Vagina (tissue), 2 donors: ENCODE data around the gene PPP2R5E.

Source experiments
- POLR2A ChIP-seq, 2 donors: fragments of 450-650 bp; IDR thresholded peaks; one replicate each; pipeline ENCODE4 v1.6.1; 2017; ENCODE audit warnings: antibody characterized with exemption in 2 of 2, mild to moderate bottlenecking in 2 of 2, moderate library complexity in 2 of 2
- TF ChIP-seq, protein P1 (sequence below), 3 experiments: fragments of 450-650 bp in 2 of 3; fragments of 200-600 bp in 1 of 3; sonication (generic) in 1 of 3; IDR thresholded peaks; one replicate each; pipeline ENCODE4 v1.5.1; 2017 to 2019; ENCODE audit warnings: antibody characterized with exemption in 3 of 3, mild to moderate bottlenecking in 2 of 3, moderate library complexity in 2 of 3

DNA sequence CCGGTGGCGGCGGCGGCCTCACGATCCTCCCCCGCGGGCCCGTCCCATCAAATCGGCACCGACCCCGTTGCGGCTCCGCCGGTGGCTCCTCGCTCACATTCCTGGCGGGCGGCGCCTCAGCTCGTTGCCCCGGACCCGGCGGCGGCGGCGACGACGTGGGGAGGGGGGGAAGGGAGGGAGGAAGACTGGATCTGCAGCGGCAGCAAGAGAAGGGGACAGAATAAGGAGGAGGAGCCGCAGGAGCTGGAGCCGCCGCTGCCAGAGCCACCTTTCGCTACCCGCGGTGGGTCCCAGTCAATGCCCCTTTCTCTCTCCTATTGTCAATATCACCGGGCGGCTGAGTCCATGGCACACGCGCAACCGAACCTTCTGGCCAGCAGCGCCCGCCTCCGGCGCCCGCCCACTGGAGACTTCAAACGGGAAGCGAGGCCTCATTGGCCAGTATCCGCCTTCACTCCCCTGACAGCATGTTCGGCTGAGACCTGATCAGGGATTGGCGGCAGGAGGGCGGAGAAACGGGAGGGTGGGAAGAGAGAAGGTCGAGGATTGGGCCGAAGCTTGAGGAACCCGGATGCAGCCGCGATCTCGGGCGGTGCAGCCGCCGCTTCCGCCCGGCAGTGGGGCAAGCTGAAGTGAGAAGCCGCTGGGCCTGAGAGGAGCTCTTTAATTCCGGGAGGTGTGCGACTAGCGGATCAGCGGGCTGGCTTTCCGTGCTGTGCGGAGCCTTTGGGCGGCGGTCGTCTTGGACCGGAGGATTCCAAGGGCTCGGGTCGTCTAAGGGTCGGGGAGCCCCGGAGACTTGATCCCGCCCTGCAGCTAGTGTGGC, at the start of gene PPP2R5E:
- TF ChIP-seq, protein P1, sequence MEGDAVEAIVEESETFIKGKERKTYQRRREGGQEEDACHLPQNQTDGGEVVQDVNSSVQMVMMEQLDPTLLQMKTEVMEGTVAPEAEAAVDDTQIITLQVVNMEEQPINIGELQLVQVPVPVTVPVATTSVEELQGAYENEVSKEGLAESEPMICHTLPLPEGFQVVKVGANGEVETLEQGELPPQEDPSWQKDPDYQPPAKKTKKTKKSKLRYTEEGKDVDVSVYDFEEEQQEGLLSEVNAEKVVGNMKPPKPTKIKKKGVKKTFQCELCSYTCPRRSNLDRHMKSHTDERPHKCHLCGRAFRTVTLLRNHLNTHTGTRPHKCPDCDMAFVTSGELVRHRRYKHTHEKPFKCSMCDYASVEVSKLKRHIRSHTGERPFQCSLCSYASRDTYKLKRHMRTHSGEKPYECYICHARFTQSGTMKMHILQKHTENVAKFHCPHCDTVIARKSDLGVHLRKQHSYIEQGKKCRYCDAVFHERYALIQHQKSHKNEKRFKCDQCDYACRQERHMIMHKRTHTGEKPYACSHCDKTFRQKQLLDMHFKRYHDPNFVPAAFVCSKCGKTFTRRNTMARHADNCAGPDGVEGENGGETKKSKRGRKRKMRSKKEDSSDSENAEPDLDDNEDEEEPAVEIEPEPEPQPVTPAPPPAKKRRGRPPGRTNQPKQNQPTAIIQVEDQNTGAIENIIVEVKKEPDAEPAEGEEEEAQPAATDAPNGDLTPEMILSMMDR (IDR thresholded peaks at IDR 0.05), result peak in 1 of 3 experiments; percentile 3
- TF ChIP-seq POLR2A (IDR thresholded peaks at IDR 0.05), result peak in 1 of 2 donors; percentile 71
